ENCODE measurements around the gene FAM193B. TPM values are rescaled to one million over a fixed set of nuclear protein-coding genes. Genes with fewer than 3 reads are reported as not detected.

Gene FAM193B
- total and polyA plus RNA-seq, 2 of the 13 experiments (the other 11 are each of a cell fraction or from before 2014, with no cell fraction given): 21.2 to 40.9 TPM

DNA sequence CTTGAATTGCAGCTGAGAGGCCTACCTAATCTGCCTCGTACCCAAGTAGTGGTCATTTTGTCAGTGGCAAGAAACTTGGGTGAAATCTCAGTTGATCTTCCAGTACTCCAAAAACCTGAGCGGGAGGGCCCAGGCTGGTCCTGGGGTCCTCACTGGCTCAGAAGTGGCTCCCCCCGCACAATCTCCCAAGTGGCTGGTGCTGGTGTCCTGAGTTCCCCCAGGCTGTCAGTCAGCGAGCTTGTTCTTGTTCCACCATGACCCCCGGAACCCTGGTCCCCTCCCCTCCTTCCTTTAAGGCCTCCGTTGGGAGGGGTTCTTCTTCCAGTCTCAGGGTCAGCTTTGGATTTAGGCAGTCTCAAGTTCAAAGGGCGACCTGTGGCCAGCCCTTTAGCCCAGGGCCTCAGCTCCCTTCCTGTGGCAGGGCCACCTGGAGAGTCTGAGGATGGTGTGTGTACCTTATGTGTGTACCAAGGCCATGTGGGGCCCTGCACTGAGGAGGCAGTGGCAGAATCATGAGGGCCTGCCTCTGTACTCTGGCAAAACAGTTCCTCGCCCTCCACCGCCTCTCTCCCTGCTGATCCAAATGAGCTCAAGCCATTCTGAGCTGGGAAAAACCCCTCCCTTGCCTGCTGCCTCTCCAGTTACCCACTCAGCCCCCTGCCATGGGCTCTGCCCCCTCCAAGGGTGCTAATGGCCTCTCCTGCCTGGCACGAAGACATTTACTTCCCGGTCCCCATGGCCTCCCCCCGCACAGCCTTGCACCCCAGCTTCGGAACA lies 76.5 kb downstream of the FAM193B start (continued):
- TF ChIP-seq FOXA1 (IDR thresholded peaks at IDR 0.05) (no peak), FOXA1 (CRISPR knock-in tag; IDR thresholded peaks at IDR 0.05) (peak; percentile 50; the same call in 1 of the 2 replicates), SOX13 (IDR thresholded peaks at IDR 0.05) (no peak), SOX13 (CRISPR knock-in tag; conservative IDR thresholded peaks at IDR 0.05 in 1 of 2, IDR thresholded peaks at IDR 0.05 in 1 of 2) (0 out of 4 replicates have a peak, but pooled peaks of 1 of the 2 experiments have one; percentile 6), NKX3-1 (CRISPR knock-in tag; IDR thresholded peaks at IDR 0.05) (no peak), MTA1 (CRISPR knock-in tag; IDR thresholded peaks at IDR 0.05; ENCODE audit: borderline replicate concordance) (0 out of 2 replicates have a peak, but pooled peaks have one; percentile 44), SSRP1 (CRISPR knock-in tag; IDR thresholded peaks at IDR 0.05) (0 out of 2 replicates have a peak, but pooled peaks have one; percentile 40), ZNF737 (CRISPR knock-in tag; IDR thresholded peaks at IDR 0.05; ENCODE audit: borderline replicate concordance) (no peak), ZSCAN9 (CRISPR knock-in tag; IDR thresholded peaks at IDR 0.05; ENCODE audit: borderline replicate concordance) (no peak)
- TF ChIP-seq, protein P1, sequence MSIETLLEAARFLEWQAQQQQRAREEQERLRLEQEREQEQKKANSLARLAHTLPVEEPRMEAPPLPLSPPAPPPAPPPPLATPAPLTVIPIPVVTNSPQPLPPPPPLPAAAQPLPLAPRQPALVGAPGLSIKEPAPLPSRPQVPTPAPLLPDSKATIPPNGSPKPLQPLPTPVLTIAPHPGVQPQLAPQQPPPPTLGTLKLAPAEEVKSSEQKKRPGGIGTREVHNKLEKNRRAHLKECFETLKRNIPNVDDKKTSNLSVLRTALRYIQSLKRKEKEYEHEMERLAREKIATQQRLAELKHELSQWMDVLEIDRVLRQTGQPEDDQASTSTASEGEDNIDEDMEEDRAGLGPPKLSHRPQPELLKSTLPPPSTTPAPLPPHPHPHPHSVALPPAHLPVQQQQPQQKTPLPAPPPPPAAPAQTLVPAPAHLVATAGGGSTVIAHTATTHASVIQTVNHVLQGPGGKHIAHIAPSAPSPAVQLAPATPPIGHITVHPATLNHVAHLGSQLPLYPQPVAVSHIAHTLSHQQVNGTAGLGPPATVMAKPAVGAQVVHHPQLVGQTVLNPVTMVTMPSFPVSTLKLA (IDR thresholded peaks at IDR 0.05): no peak
- TF ChIP-seq, protein P2, sequence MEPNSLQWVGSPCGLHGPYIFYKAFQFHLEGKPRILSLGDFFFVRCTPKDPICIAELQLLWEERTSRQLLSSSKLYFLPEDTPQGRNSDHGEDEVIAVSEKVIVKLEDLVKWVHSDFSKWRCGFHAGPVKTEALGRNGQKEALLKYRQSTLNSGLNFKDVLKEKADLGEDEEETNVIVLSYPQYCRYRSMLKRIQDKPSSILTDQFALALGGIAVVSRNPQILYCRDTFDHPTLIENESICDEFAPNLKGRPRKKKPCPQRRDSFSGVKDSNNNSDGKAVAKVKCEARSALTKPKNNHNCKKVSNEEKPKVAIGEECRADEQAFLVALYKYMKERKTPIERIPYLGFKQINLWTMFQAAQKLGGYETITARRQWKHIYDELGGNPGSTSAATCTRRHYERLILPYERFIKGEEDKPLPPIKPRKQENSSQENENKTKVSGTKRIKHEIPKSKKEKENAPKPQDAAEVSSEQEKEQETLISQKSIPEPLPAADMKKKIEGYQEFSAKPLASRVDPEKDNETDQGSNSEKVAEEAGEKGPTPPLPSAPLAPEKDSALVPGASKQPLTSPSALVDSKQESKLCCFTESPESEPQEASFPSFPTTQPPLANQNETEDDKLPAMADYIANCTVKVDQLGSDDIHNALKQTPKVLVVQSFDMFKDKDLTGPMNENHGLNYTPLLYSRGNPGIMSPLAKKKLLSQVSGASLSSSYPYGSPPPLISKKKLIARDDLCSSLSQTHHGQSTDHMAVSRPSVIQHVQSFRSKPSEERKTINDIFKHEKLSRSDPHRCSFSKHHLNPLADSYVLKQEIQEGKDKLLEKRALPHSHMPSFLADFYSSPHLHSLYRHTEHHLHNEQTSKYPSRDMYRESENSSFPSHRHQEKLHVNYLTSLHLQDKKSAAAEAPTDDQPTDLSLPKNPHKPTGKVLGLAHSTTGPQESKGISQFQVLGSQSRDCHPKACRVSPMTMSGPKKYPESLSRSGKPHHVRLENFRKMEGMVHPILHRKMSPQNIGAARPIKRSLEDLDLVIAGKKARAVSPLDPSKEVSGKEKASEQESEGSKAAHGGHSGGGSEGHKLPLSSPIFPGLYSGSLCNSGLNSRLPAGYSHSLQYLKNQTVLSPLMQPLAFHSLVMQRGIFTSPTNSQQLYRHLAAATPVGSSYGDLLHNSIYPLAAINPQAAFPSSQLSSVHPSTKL (CRISPR knock-in tag; IDR thresholded peaks at IDR 0.05): 0 out of 2 replicates have a peak, but pooled peaks have one; percentile 37
- TF ChIP-seq, protein P3, sequence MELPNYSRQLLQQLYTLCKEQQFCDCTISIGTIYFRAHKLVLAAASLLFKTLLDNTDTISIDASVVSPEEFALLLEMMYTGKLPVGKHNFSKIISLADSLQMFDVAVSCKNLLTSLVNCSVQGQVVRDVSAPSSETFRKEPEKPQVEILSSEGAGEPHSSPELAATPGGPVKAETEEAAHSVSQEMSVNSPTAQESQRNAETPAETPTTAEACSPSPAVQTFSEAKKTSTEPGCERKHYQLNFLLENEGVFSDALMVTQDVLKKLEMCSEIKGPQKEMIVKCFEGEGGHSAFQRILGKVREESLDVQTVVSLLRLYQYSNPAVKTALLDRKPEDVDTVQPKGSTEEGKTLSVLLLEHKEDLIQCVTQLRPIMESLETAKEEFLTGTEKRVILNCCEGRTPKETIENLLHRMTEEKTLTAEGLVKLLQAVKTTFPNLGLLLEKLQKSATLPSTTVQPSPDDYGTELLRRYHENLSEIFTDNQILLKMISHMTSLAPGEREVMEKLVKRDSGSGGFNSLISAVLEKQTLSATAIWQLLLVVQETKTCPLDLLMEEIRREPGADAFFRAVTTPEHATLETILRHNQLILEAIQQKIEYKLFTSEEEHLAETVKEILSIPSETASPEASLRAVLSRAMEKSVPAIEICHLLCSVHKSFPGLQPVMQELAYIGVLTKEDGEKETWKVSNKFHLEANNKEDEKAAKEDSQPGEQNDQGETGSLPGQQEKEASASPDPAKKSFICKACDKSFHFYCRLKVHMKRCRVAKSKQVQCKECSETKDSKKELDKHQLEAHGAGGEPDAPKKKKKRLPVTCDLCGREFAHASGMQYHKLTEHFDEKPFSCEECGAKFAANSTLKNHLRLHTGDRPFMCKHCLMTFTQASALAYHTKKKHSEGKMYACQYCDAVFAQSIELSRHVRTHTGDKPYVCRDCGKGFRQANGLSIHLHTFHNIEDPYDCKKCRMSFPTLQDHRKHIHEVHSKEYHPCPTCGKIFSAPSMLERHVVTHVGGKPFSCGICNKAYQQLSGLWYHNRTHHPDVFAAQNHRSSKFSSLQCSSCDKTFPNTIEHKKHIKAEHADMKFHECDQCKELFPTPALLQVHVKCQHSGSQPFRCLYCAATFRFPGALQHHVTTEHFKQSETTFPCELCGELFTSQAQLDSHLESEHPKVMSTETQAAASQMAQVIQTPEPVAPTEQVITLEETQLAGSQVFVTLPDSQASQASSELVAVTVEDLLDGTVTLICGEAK (IDR thresholded peaks at IDR 0.05): no peak
- TF ChIP-seq, protein P3 (CRISPR knock-in tag; IDR thresholded peaks at IDR 0.05): no peak
- TF ChIP-seq, protein P4, sequence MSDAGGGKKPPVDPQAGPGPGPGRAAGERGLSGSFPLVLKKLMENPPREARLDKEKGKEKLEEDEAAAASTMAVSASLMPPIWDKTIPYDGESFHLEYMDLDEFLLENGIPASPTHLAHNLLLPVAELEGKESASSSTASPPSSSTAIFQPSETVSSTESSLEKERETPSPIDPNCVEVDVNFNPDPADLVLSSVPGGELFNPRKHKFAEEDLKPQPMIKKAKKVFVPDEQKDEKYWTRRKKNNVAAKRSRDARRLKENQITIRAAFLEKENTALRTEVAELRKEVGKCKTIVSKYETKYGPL (CRISPR knock-in tag; IDR thresholded peaks at IDR 0.05): no peak
